A673 (cell line): ENCODE data around the gene UBE2J2. TPM values are rescaled to one million over a fixed set of nuclear protein-coding genes. Genes with fewer than 3 reads are reported as not detected.

Experiments
- BruUV-seq: library from RNA; stranded (reverse); fragments of 400-500 nt; replicated peaks from 2 replicates; lab custom pipeline; 2021; lab: Mats Ljungman, UMichigan
- CTCF ChIA-PET: fragments of 300-600 bp; sonication (Branson Sonifier 250); formaldehyde crosslinking; loops from one replicate; lab custom pipeline; 2022; ENCODE audit warnings: antibody characterized with exemption; lab: Charles Lee
- POLR2A ChIA-PET: fragments of 300-600 bp; sonication (Branson Sonifier 250); formaldehyde crosslinking; loops from one replicate; lab custom pipeline; 2022; ENCODE audit warnings: antibody characterized with exemption; ENCODE audit not compliant: low non-redundant PET; lab: Charles Lee
- DNase-seq: peaks from one replicate; pipeline ENCODE4 v3.0.0-alpha.2; 2015; ENCODE audit warnings: low spot score
- H3K27ac ChIP-seq: fragments of 200-600 bp; sonication (generic); 2 replicates; pipeline ENCODE4 v1.5.1; 2016; ENCODE audit warnings: mixed run types, low read depth, mild to moderate bottlenecking, mixed read lengths, antibody characterized with exemption, low read length; ENCODE audit not compliant: poor library complexity, severe bottlenecking
- H3K27me3 ChIP-seq: fragments of 200-600 bp; sonication (generic); replicated peaks from 2 replicates; pipeline ENCODE4 v1.6.1; 2017; ENCODE audit warnings: mixed run types, low read depth, mild to moderate bottlenecking, mixed read lengths, antibody characterized with exemption, low read length; ENCODE audit not compliant: insufficient read depth, poor library complexity
- H3K36me3 ChIP-seq: fragments of 200-600 bp; sonication (generic); 2 replicates; pipeline ENCODE4 v1.6.1; 2016; ENCODE audit warnings: mixed run types, mild to moderate bottlenecking, mixed read lengths, antibody characterized with exemption, low read length; ENCODE audit not compliant: insufficient read depth, poor library complexity, severe bottlenecking
- H3K4me1 ChIP-seq: fragments of 200-600 bp; sonication (generic); 2 replicates; pipeline ENCODE4 v1.6.1; 2017; ENCODE audit warnings: mixed run types, mild to moderate bottlenecking, mixed read lengths, antibody characterized with exemption, low read length; ENCODE audit not compliant: insufficient read depth, poor library complexity, severe bottlenecking
- H3K4me3 ChIP-seq: fragments of 200-600 bp; sonication (generic); 2 replicates; pipeline ENCODE4 v1.5.1; 2016; ENCODE audit warnings: low read depth, mixed run types, mild to moderate bottlenecking, mixed read lengths, low read length; ENCODE audit not compliant: poor library complexity, severe bottlenecking
- H3K9me3 ChIP-seq: fragments of 200-600 bp; sonication (generic); 2 replicates; pipeline ENCODE4 v1.6.1; 2016; ENCODE audit warnings: mixed run types, low read depth, mild to moderate bottlenecking, mixed read lengths, antibody characterized with exemption, low read length; ENCODE audit not compliant: poor library complexity, severe bottlenecking
- EZH2 ChIP-seq: fragments of 200-600 bp; sonication (generic); IDR thresholded peaks from 2 replicates; pipeline ENCODE4 v1.6.1; 2017; ENCODE audit warnings: borderline replicate concordance, low read depth, mild to moderate bottlenecking, mixed read lengths, antibody characterized with exemption, low read length; ENCODE audit not compliant: poor library complexity, severe bottlenecking
- intact Hi-C: fragments of 100-400 bp; cut with micrococcal nuclease; formaldehyde crosslinking; loops from one replicate; pipeline ENCODE4 v1.10.0; 2022; ENCODE audit not compliant: unreplicated experiment
- total RNA-seq: library from RNA; stranded (reverse); gene quantifications from 2 replicates; pipeline ENCODE4 v1.2.3, GENCODE V29; 2021
- TF ChIP-seq, protein P1 (sequence below): fragments of 300-800, 200-600 bp; sonication (generic); conservative IDR thresholded peaks from 2 replicates; pipeline ENCODE4 v1.5.1; 2017; ENCODE audit warnings: low read depth, mild to moderate bottlenecking, antibody characterized with exemption, low read length, moderate library complexity, mixed read lengths

Gene UBE2J2
- total RNA-seq, 1 experiment from 2014 or later, result 92.8 TPM

DNA sequence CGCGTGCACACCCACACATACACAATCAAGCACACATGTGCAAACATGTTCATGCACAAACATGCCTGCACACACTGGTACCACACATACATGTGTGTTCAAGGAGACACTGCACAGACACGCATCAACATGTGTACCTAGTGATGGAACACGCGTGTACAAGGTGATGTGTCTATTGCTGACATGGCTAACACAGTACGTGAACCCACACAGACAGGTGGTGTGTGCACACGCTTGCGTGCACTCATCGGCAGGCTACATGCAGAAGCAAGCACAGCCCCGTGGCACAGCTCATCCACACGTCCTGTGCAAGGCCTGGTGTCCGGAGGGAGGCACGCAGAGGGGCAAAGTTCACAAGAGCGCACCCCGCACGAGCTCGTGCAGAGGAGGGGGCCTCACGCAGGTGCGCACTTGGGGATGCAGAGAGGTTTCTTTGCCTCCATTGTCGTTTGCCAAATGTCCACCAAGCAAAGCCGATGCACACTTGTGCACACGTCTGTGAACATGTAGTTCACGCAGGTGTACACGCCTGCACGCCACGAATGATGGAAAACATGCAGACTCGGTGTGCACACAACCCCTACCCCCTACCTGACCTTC is 33.1 kb upstream of the UBE2J2 start:
- ChIA-PET CTCF (no interaction called here), POLR2A (no interaction called here)
- BruUV-seq, result no TSS peak
- H3K9me3 ChIP-seq, result no peaks in the 10 kb centered on the region
- peaks cover 39% of the 10 kb centered on the region for H3K4me1 ChIP-seq
- TF ChIP-seq, protein P1, sequence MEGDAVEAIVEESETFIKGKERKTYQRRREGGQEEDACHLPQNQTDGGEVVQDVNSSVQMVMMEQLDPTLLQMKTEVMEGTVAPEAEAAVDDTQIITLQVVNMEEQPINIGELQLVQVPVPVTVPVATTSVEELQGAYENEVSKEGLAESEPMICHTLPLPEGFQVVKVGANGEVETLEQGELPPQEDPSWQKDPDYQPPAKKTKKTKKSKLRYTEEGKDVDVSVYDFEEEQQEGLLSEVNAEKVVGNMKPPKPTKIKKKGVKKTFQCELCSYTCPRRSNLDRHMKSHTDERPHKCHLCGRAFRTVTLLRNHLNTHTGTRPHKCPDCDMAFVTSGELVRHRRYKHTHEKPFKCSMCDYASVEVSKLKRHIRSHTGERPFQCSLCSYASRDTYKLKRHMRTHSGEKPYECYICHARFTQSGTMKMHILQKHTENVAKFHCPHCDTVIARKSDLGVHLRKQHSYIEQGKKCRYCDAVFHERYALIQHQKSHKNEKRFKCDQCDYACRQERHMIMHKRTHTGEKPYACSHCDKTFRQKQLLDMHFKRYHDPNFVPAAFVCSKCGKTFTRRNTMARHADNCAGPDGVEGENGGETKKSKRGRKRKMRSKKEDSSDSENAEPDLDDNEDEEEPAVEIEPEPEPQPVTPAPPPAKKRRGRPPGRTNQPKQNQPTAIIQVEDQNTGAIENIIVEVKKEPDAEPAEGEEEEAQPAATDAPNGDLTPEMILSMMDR, result no peak
- TF ChIP-seq EZH2, result no peak
- peak overlapping the region; percentile 88 for H3K4me3 ChIP-seq
- peak overlapping the region; percentile 74 for H3K27ac ChIP-seq
- H3K36me3 ChIP-seq, result peaks cover 6% of the 10 kb centered on the region
- intact Hi-C loops, result loop anchor here (5.0 to 10.0 kb wide), 2 partner anchors 184 to 282 kb away; partner anchors contain the start of gene AGRN
- H3K27me3 ChIP-seq, result no peaks in the 10 kb centered on the region
- DNase-seq, result no peak

GRCh38 chr1:1306070-1306660 is 32.5 kb upstream of the UBE2J2 start:
- peak; percentile 67 for DNase-seq
- TF ChIP-seq EZH2, result no peak
- TF ChIP-seq, protein P1, result peak; percentile 39
- H3K27me3 ChIP-seq, result no peaks in the 10 kb centered on the region
- intact Hi-C loops, result loop anchor here (5.0 to 10.0 kb wide), 2 partner anchors 184 to 281 kb away; partner anchors contain the start of gene AGRN
- peak overlapping the region; percentile 89 for H3K27ac ChIP-seq
- ChIA-PET CTCF (no interaction called here), POLR2A (no interaction called here)
- H3K9me3 ChIP-seq, result no peaks in the 10 kb centered on the region
- peaks cover 39% of the 10 kb centered on the region for H3K4me1 ChIP-seq
- H3K4me3 ChIP-seq, result peak overlapping the region; percentile 88
- no TSS peak for BruUV-seq
- no peaks in the 10 kb centered on the region for H3K36me3 ChIP-seq

GRCh38 chr1:1305300-1306069 is 31.8 kb upstream of the UBE2J2 start:
- Histone ChIP-seq H3K4me3 (peak overlapping the region; percentile 88), H3K27ac (peak overlapping the region; percentile 89), H3K36me3 (no peaks in the 10 kb centered on the region), H3K27me3 (no peaks in the 10 kb centered on the region), H3K4me1 (peaks cover 39% of the 10 kb centered on the region), H3K9me3 (no peaks in the 10 kb centered on the region)
- POLR2A ChIA-PET, result interaction anchor here (0.5 to 0.6 kb wide), 2 partner anchors 124 to 184 kb away, joined by 4 to 5 read pairs; no protein-coding TSS in a partner anchor
- intact Hi-C loops, result loop anchor here (5.0 to 10.0 kb wide), 2 partner anchors 183 to 281 kb away; partner anchors contain the start of gene AGRN
- BruUV-seq, result no TSS peak
- TF ChIP-seq, protein P1, result no peak
- TF ChIP-seq EZH2, result no peak
- CTCF ChIA-PET, result interaction anchor here (0.6 to 1.0 kb wide), 3 partner anchors 183 to 604 kb away, joined by 3 to 5 read pairs (median 3); no protein-coding TSS in a partner anchor
- peak; percentile 90 for DNase-seq
